Skin of body (tissue), 2 donors: Measurements from ENCODE around the gene AHRR. TPM values are rescaled to one million over a fixed set of nuclear protein-coding genes. Genes with fewer than 3 reads are reported as not detected.
A peak's percentile ranks its signal among the peaks of the same experiment; 100 is the strongest.
"Not testable (repeated sequence)": the region's sequence is repeated elsewhere in the genome, so short reads cannot be mapped to it uniquely, and the experiment has no call there.

Experiments used
- DNase-seq: peaks from one replicate; lab custom pipeline; 2025; lab: John Stamatoyannopoulos, UW
- total RNA-seq: library from RNA; depleted of rRNA; stranded (reverse); fragments of >200 nt; gene quantifications from one replicate; pipeline ENCODE4 v1.2.3, GENCODE V29; 2014

Gene AHRR
- total RNA-seq, 1 donor from 2014 or later: 11.9 TPM

DNA sequence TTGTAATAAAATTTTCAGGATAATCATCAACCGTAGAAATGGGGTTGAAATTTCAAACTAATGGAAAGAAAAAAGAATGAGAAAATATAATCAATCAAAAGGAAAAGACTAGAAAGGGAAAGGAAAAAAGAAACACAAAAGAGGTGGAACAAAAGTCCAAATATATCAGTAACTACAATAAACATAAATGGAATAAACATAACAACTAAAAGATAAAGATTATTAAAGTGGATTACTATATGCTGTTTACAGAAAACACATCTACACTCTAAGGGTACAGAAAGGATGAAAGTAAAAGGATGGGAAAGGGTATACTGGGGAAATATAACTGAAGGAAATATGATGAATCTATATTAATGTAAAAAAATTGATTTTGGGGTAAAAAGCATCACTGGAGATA lies 43.0 kb downstream of the AHRR start:
- no peak for DNase-seq

DNA sequence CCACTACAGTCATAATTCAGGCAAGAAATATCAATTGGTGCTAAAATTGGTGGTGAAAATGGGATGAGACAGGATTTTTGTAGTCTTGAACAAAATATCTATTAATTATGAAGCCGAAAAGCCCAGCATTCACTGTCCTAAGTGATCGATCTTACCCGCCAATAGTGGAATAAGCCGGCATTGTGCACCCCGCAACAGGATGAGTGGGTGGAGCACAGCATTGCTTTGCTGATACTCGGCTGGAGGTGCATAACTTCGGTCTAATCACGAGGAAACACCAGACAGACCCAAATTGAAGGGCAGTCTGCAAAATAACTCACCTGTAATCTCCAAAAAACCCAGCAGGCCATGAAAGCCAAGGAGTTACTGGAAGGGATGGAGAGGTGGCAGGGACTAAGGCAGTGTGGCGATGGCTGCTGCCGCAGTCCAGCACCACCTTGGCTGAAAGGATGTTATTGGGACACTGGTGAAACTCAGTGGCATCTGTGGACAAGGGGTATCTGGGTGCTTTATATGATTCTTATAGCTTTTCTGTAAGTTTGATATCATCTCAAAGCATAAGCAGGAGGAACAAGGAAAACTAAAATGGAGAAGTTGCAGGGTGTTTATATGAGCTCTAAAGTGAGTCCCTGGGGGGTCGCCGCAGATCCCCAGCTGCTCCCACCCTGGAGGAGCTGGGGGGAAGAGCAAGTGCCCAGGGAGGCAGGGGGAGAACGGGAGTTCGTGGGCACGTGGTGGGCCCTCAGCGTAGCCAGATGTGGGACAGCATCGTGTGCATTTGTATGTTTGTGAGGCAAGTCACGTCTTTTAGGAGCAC lies 45.2 kb downstream of the AHRR start:
- DNase-seq: no peak

DNA sequence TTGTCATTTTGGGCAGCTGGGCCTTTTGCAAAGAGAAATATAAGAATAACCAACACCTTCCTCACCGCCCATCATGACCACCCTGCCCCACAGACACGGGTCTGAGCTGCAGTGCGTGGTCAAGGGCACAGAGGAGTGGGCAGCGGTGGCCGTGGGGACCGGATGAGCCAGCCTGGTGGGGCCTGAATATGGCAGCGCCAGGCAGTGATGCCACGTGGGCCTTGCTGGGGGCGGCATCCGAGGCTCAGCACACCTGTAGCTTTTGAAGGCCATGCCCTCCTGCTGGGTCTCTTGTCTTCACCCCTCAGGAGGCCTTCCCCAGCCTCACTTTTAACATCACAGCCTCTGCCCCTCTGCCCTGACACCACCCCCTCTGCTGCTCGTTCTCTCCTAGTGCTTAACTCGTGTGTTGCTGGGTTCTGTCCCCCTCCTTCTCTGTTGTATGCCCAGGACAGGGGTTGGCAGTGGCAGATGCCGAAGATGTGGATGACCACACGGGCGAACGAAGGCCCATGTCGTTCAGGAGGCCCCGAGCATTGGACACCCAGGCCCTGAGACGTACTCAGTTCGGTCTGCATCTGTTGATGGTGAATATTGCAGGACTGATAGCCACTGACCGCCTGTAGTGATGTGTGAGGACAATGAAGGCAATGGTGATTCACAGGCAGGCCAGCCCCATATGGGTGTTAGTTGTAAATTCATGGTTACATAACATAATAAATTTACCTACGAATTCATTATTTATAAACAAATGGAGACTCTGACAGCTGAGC lies 46.0 kb downstream of the AHRR start:
- DNase-seq: no peak

DNA sequence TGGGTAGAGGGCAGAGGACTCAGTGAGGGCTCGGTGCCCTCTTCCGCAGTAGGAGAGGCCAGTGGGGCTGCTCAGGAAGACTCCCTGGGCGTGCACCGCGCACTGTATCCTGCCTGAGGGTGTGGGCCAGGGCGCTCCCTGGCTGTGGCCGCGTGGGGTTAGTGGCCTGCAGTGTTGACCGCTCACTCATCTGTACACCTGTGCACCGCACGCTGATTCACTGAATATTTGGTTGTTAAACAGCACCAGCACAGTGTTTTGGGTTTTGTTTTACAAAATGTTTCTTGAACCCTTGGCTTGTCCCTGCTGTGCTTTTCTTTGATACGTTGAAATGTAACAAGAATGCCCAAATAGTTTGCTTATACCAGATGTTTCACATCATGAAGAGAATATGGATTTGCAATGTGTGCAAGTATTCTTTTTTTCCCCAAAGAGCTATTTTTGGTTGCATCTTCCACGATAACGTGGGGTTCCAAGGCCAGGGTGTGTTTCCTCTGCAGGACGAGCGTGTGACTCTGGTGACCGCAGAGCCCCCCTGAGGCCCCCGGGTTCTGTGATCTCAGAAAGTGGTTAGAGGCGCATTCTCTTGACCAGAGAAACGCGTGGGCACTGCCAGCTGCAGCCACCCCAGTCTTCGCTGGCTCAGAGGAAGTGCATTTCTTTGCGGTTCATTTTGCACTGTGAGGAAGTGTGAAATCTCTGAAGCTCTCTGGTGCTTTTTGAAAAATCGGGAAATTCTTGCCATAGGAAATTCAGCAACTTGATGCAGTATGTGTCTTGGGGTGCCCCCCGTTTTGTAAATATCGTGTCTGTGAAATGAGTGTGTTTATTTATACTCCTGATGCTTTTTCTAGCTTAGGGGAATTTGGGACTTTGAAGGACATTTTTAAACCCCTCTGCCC lies 46.9 kb downstream of the AHRR start:
- DNase-seq: peak; percentile 43

DNA sequence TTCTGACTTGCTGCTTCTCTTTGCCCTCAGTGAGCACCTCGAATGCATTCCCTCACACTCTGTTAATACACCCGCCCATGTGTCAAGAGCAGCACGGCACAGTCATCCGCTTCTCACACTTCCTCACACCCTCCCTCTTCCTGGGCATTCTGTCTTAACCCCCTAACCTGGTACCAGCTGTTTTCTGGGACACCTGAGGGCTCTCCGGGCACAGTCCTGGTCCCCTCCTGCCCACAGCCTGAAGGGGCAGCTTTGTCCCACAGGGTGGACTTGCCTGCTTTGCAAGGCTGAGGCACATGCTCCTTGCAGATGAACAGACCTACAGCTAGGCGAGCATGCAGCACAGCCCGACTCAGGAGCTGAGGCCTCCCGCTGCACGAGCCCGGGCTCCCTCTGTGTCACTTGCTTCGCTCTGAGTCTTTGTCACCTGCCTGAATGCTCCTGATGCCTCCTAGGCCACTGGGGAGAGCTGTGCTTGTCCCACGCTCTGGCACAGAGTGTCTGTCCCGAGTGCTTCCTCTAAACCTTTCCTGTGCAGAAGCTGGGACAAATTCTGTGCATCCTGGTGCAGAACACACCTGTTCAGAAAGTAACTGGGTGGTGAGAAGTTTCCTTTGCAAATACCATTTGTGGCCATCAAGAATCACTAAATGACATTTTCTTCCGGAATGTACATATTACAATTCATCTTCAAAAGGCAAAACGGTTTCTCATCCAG lies 47.8 kb downstream of the AHRR start:
- no peak for DNase-seq

DNA sequence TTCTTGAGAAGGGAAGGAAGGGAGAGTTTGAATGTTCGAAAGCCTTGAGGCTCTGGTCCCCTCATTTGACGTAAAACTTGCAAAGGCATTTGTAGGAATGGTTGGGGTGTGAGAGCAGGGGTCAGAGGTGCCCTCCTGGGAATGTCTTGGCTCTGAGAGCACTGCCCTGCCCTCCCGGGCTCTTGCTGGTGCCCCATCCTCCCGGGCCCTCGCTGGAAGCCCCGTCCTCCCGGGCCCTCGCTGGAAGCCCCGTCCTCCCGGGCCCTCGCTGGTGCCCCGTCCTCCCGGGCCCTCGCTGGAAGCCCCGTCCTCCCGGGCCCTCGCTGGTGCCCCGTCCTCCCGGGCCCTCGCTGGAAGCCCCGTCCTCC lies 48.3 kb downstream of the AHRR start:
- DNase-seq: not testable (repeated sequence)

DNA sequence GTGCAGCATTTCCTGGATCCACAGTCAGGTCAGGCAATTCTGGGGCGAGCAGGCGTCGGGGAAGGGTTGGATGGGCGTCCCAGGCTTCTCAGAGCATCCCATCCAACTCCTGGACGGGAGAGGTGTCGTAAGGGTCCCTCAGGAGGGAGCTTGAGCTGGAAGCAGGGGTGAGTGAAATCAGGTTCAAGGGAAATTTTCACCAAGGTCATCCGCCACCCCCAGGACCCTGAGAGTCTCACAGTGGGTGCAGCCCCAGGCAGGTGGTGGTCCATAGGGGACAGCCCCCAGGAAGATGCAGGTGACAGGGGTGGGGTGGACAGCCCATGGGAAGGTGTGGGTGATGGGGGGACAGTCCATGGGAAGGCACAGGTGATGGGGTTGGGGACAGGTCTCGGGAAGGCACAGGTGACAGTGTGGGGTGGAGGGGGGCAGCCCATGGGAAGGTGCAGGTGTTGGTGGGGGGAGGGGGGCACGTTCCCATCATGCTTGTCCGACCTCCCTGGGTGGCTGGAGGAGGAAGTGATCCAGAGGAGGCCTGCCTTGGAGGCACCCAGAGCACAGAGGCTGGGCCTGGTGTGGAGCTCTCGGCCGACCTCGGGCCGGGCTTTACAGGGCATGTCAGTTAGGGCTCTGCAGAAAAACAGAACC lies 48.9 kb downstream of the AHRR start:
- DNase-seq: no peak

DNA sequence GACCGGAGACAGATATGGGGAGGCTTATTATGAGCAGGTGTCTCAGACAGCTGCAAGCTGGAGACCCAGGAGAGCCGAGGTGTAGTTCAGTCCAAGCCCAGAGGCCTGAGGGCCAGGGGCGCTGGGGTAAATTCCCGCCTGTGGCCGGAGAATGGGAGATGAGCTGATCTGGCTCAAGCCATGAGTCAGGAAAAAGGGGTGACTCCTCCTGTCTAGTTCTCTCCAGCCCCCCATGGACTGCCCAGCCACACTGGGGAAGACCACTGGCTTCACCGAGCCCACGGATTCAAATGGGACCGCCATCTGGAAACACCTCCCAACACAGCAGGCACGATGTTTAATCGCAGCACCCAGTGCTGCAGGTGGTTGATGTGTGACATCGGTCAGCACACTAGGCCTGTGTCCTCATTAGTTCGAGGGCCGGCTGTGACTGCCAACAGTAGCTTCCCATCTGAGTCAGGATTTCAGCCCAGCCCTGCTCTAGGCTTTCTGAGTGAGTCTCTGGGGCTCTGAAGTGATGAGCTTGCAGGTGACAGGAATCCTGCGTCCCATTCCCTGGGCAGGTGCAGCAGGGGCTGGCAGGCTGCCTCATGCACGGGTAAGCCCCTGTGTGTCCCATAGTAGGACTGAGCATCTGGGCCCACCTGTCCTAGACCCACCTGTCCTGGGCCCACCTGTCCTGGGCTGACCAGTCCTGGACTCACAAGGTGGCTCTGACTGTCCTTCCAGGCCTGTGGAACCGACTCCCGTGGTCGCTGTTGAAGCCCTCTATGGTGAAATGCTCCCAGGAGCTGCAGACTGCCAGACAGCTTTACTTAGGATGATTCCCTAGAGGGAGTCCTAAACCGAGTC lies 49.7 kb downstream of the AHRR start:
- DNase-seq: no peak

DNA sequence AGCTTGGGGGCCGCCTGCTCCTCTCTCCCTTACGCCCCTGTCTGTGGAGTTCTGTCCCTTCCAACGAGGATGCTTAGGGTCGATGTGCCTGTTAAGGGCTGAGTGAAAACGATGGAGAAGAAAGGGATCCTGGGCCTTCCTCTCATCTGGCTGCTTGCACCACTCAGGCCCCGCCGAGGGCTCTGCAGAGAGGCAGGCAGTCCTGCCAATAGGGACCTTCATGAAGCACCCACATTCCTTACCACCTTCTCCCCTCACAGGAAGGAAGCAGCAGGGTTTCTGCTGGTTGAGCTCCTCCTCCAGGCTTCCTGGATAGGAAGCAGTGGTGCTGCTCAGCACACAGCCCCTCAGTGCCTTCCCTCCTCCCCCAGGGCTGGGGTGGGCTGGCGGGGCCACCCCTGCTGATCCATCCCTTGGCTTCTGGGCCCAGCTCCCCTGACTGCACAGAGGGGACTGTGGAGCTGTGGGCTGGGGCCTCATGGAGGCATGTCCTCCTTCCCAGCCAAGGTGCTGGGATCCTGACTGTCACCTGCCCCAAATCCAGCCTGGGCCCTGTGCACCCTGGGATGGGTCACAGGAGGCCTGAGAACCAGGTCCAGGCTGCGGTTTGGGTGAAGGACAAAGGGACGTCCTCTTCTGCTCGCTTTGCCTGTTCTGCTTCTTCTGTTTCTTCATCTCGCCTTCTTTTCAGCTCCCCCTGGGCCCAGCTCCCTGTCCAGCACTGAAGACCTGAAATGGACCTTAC lies 50.5 kb downstream of the AHRR start:
- no peak for DNase-seq

DNA sequence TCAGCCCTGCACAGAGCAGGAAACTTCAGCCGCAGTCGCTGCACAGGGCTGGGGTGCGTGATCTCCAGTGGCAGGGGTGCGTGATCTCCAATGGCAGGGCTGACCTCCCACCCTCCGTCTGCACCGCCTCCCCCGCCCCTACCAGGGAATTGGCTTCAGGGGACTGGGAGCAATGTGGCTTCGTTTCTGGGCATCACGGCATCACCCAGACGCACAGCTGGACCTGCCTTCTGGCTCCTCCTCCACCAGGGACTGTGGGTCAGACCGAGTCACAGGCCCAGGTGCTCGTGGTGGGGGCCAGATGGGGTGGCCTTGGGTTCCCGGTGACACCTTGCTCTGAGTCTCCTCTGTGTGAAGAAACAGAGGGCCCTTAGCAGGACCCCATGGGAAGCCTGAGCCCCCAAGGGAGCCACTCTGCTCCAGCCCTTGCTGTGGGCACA lies 51.1 kb downstream of the AHRR start:
- DNase-seq: no peak

DNA sequence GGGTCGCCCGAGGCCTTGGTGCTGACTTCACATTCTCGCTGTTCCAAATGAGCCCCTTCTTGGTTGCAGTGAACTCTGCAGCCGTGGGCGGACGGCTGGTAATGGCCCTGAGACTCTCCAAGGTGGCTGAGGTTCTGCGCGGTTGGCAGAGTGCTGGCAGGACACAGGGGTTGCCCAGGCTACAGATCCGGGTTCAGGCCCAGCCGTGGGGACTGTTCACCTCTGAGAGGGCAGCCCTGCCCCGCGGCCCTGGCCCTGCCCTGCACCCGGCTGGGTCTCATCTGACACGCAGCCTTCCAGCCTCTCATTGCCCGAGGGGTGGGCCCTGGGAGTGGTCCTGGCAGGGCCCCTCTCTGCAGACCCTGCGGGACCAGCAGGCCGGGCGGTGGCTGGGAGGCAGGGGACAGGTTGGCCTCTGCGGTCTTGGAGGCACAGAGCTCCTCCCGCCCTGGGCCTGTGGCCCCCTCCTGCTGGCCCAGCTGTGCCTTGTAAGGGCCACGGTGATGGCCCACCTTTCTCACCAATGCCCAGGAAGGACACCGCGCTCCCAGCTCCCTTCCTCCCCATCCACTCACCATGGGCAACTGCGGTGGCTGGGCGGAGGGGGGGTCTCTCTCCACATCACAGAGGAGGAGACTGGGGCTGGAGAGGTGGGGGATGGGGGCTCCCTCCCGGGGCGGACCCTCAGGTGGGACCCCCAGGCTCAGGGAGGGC lies 51.6 kb downstream of the AHRR start:
- no peak for DNase-seq

DNA sequence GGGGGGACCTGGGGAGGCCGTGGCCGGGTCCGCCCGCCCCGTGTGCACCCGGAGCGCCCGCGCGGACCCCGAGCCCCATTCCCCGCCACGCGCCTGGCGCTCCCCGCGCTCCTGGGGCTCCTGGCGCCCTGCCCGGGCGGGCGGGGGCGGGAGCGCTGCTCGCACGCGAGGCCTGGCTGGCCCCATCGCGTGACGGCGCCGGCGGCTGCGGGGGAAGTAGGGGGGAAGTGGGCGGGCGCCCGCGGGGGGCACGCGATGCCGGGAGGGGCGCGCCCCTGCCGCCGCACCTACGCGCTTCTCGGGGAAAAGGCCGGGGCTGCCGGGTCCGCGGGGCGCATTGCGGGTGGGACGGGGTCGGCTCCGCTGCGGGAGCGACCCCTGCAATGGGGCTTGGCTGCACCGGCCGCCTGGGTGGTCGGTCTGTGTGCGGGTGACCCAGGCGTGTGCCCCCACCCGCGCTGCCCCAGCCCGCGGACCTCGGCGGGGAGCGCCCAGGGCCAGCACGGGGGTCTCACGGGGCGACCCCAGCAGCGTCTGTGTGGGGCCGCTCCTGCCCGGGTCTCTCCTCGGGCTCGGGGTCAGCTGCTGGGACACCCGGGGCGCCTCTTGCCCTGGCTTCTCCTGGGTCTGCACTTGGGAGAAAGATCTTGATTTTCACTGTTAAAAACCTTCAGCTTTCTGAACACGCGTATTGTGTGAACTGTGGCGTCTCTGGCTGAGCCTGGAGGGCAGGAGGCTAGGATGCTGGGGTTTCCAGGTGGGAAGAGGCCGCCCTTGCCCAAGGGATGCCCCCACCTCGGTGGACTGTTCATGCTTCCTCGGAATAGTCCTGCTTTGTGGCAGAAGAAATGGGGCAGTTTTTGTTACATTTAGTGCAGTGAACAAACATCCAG lies 52.4 kb downstream of the AHRR start:
- DNase-seq: peak; percentile 44

DNA sequence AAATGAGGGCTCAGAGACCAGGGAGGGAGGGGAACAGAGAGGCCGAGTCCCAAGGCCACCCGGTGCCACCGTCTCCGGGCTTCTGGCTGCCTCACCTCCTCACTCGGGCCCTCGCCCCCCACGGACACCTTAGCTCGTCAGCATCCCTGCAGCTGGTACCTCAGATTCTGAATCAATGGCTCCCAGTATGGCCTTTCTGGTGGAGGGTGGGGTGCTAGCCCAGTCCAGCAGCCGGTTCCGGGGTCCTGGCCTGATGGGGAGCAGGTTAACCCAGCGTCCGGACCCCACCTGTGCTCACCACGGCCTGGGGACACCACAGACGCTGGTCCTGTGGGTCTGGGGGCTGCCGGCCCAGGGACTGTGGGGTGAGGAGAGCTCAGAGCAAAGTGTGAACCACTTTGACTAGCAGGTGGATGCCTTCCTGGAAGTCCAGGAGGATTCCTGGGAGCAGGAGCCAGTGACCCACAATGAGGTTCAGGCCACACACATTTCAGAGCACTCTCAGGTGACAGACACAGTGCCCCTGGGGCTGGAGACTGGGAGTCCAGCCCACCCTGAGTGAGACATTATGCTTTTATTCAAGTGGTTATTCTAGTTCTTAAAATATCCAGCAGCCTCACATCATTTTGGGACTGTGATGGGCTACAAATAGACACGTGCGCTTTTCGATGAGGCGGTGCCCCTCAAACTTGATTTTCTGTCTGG lies 53.3 kb downstream of the AHRR start:
- DNase-seq: no peak

DNA sequence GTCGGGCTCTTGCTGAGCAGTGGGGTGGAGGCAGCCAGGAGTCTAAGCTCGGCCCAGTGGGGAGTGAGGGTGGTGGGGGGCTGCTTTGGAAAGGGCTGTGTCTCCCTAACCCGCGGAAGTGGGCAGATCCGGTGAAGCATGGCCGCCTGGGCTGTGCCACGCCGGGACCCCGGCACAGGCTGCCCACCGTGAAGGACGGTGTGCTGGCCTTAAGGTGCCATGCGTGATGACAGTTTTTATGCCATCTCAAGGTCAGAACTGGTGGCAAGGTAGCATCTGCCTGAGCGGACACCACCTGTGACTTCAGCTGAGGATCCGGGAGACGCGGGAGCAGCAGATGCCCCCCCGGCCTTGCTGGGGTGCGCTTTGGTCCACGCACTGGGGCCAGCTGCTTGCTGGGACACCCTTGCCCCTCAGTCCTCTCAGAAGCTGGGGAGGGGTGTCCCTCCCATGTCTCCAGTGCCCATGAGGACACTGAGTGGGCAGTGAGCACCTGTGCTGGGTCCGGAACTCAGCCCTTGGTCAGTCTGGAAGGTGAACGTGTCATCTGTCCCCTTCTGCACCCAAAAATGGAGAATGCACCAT lies 53.9 kb downstream of the AHRR start:
- DNase-seq: no peak

DNA sequence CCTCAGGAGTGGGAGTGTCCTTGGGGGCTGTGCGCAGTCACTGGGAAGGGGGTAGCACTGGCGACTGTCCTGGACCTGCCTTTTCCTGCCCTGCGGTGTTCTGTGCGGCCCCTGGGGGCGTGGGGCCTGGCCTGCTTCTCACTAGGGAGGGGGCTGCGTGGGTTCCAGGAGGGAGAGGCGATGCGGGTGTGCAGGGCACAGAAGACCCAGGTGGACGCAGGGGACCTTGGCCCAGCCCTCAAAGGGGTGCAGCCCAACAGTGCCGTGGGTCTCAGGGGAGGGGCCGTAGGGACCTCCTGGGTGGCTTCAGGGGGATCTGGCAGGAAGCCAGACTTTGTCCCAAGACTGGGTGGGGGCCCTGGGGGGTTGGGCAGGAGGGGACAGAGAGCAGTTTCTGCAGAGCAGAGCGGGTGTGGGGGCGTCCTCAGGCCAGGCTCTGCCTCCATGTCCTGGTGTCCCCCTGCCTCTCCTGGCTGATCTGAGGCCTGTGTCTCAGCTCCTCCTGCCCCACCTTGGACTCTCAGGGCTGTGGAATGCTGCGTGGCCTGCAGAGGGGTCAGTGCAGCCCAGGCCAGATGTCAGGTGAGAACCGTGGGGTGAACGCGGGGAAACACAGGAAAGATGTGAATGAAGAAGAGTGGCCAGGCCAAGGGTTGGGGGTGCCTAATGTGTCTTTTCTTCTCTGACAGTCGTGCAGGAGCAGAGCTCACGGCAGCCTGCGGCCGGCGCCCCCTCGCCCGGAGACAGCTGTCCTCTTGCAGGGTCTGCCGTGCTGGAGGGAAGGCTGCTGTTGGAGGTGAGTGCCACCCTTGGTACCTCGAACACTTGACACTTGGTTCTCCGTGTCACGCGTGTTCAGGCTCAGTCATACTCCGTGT lies 54.6 kb downstream of the AHRR start:
- no peak for DNase-seq
